ENCODE results near the gene DTNBP1. TPM values are rescaled to one million over a fixed set of nuclear protein-coding genes. Genes with fewer than 3 reads are reported as not detected.
A peak's percentile ranks its signal among the peaks of the same experiment; 100 is the strongest.

DTNBP1 gene
- total and polyA plus RNA-seq, 4 donors = 3.1 to 6.0 (median 4.3) TPM

DNA sequence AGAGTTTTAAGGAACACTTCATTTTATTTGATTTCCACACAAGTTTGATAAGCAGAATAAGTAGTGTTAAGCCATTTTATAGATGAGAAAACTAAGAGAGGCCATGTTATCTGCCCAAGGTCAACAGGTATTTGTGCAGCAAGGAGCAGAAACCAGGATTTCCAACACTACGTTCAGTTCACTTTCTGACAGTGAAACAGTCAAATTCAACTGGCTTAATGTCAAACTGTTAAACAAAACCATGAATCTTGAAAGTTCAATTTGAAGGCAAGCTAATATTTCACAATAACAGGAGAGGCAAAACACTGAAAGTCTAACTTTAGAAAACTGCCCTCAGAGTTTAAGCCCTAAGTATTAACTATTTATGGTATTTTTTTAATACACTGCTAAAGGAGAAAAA is 32.6 kb downstream of the DTNBP1 start:
- DNase-seq (ENCODE audit: low spot score) = no peak
- peaks cover 2 to 21% (median 16%) of the 10 kb centered on the region in 4 donors for H3K4me1 ChIP-seq (ENCODE audit: control insufficient read depth in 4 of 4, insufficient read depth in 4 of 4, low read length in 3 of 4)
- H3K9me3 ChIP-seq (ENCODE audit: control insufficient read depth in 4 of 4, low read length in 3 of 4) = no peaks in the 10 kb centered on the region
- no peaks in the 10 kb centered on the region for H3K27me3 ChIP-seq (ENCODE audit: control insufficient read depth in 4 of 4, insufficient read depth in 4 of 4, low read length in 3 of 4)
- WGBS = 33% methylated on average over 1 of the region's 1 CpG
- no peaks in the 10 kb centered on the region for H3K36me3 ChIP-seq (ENCODE audit: control insufficient read depth in 4 of 4, insufficient read depth in 3 of 4, low read depth in 1 of 4, low read length in 3 of 4)
- TF ChIP-seq RXRA (IDR thresholded peaks at IDR 0.05) (peak; percentile 43 to 53), HNF4G (IDR thresholded peaks at IDR 0.05) (no peak), SP1 (IDR thresholded peaks at IDR 0.05) (no peak), TAF1 (conservative IDR thresholded peaks at IDR 0.05) (no peak), FOXA2 (IDR thresholded peaks at IDR 0.05) (no peak), MAX (IDR thresholded peaks at IDR 0.05) (no peak), YY1 (IDR thresholded peaks at IDR 0.05) (no peak), JUND (IDR thresholded peaks at IDR 0.05) (no peak), GABPA (IDR thresholded peaks at IDR 0.05 in 1 of 2, conservative IDR thresholded peaks at IDR 0.05 in 1 of 2) (no peak), HNF4A (conservative IDR thresholded peaks at IDR 0.05) (peak; percentile 37 to 55), REST (IDR thresholded peaks at IDR 0.05) (no peak), RAD21 (IDR thresholded peaks at IDR 0.05) (no peak), EGR1 (IDR thresholded peaks at IDR 0.05; ENCODE audit: low read depth in 2 of 2) (no peak), ZBTB33 (IDR thresholded peaks at IDR 0.05) (no peak), CTCF (IDR thresholded peaks at IDR 0.05; ENCODE audit: low read depth, low read length, missing input control) (no peak)
- TF ChIP-seq, protein P1, sequence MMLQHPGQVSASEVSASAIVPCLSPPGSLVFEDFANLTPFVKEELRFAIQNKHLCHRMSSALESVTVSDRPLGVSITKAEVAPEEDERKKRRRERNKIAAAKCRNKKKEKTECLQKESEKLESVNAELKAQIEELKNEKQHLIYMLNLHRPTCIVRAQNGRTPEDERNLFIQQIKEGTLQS (IDR thresholded peaks at IDR 0.05) = no peak
- H3K9ac ChIP-seq (ENCODE audit: low read depth in 1 of 2, low read length in 2 of 2) = no peak overlapping the region
- H3K4me3 ChIP-seq (ENCODE audit: low read depth in 1 of 3, low read length in 3 of 3) = no peak overlapping the region
- H3K27ac ChIP-seq (ENCODE audit: low read depth in 1 of 2, low read length in 2 of 2) = no peak overlapping the region

DNA sequence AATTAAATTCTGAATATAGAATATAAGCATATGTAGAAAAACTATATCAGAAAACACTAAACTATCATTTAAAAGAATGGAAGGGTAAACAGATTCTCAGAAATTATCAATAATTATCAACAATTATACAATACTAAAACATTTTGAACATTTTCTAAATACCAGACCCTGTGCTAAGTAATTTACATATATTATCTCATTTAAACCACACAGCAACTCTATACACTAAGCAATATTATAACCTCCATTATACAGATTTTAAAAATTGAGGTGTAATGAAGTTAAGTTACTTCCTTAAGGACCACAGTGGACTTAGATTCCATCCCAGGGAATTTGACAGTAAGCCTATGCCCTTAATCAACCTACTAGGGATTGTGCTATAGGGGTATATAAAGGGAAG is 33.3 kb downstream of the DTNBP1 start:
- no peak for DNase-seq (ENCODE audit: low spot score)
- Histone ChIP-seq H3K9me3 (ENCODE audit: control insufficient read depth in 4 of 4, low read length in 3 of 4) (no peaks in the 10 kb centered on the region), H3K27me3 (ENCODE audit: control insufficient read depth in 4 of 4, insufficient read depth in 4 of 4, low read length in 3 of 4) (no peaks in the 10 kb centered on the region), H3K9ac (ENCODE audit: low read depth in 1 of 2, low read length in 2 of 2) (no peak overlapping the region), H3K4me3 (ENCODE audit: low read depth in 1 of 3, low read length in 3 of 3) (no peak overlapping the region), H3K27ac (ENCODE audit: low read depth in 1 of 2, low read length in 2 of 2) (no peak overlapping the region), H3K36me3 (ENCODE audit: control insufficient read depth in 4 of 4, insufficient read depth in 3 of 4, low read depth in 1 of 4, low read length in 3 of 4) (no peaks in the 10 kb centered on the region), H3K4me1 (ENCODE audit: control insufficient read depth in 4 of 4, insufficient read depth in 4 of 4, low read length in 3 of 4) (peaks cover 2 to 21% (median 16%) of the 10 kb centered on the region in 4 donors)
- TF ChIP-seq CTCF (IDR thresholded peaks at IDR 0.05; ENCODE audit: low read depth, low read length, missing input control) = no peak

Measured in liver (tissue), 9 donors.